GM23338 (cell line): Measurements from ENCODE around the gene SLC9C1.

ENCODE experiments used
- CREB1 ChIP-seq: fragments of 250-450 bp; sonication (Bioruptor Pico); IDR thresholded peaks from 2 replicates; pipeline ENCODE4 v1.5.0; 2020; ENCODE audit warnings: low read depth, mild to moderate bottlenecking, moderate library complexity
- EZH2 ChIP-seq: fragments of 200-600 bp; sonication (generic); IDR thresholded peaks from one replicate; pipeline ENCODE4 v1.8.0; 2017; ENCODE audit warnings: antibody characterized with exemption, mild to moderate bottlenecking, low read depth; ENCODE audit not compliant: unreplicated experiment
- EZH2phosphoT487 ChIP-seq: fragments of 200-600 bp; sonication (generic); IDR thresholded peaks from one replicate; pipeline ENCODE4 v1.8.1; 2018; ENCODE audit warnings: antibody characterized with exemption; ENCODE audit not compliant: unreplicated experiment
- NANOG ChIP-seq: IDR thresholded peaks from 2 replicates; pipeline ENCODE4 v1.6.1; 2016; ENCODE audit warnings: antibody characterized with exemption, borderline replicate concordance
- STAT1 ChIP-seq: IDR thresholded peaks from one replicate; pipeline ENCODE4 v1.6.1; 2016; ENCODE audit warnings: antibody characterized with exemption; ENCODE audit not compliant: unreplicated experiment
- ZNF331 ChIP-seq: fragments of 250-450 bp; sonication (Bioruptor Pico); IDR thresholded peaks from 2 replicates; pipeline ENCODE4 v1.5.0; 2020; ENCODE audit warnings: low read depth, mild to moderate bottlenecking, moderate library complexity
- TF ChIP-seq, protein P1 (sequence below), 2 experiments: fragments of 200-600 bp in 1 of 2; sonication (generic) in 1 of 2; conservative IDR thresholded peaks; 2 replicates each; pipeline versions ENCODE4 v1.5.1 to v1.6.1; 2016 to 2017; ENCODE audit warnings: antibody characterized with exemption in 2 of 2, low read depth in 2 of 2, mild to moderate bottlenecking in 2 of 2, moderate library complexity in 1 of 2

DNA sequence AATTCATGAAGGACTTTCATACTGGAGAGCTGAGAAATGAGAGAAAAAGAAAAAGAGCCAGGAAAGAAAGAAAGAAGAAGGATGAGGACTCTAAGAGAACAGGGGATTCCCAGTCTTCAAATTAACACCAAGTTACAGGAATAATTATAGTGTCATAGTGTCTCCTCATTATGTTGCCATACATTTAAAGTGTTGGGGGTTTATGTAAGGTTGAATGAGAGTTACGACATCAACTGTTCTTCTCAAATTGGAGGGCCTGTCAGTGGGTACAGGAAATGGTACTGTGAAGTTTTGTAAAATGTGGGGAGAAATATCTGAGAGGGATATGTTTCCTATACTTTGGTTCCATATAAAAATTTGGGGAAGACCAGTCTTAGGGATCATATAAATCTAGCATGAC lies 26.7 kb upstream of the SLC9C1 start:
- TF ChIP-seq NANOG: no peak
- TF ChIP-seq, protein P1, sequence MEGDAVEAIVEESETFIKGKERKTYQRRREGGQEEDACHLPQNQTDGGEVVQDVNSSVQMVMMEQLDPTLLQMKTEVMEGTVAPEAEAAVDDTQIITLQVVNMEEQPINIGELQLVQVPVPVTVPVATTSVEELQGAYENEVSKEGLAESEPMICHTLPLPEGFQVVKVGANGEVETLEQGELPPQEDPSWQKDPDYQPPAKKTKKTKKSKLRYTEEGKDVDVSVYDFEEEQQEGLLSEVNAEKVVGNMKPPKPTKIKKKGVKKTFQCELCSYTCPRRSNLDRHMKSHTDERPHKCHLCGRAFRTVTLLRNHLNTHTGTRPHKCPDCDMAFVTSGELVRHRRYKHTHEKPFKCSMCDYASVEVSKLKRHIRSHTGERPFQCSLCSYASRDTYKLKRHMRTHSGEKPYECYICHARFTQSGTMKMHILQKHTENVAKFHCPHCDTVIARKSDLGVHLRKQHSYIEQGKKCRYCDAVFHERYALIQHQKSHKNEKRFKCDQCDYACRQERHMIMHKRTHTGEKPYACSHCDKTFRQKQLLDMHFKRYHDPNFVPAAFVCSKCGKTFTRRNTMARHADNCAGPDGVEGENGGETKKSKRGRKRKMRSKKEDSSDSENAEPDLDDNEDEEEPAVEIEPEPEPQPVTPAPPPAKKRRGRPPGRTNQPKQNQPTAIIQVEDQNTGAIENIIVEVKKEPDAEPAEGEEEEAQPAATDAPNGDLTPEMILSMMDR (conservative IDR thresholded peaks at IDR 0.05; ENCODE audit: low read depth in 2 of 2): no peak
- no peak for TF ChIP-seq ZNF331
- no peak for TF ChIP-seq EZH2phosphoT487
- TF ChIP-seq EZH2: no peak
- no peak for TF ChIP-seq STAT1
- no peak for TF ChIP-seq CREB1 (CRISPR knock-in tag)
